Mucosa of descending colon (tissue), 3 donors: Measurements from ENCODE around the gene NOB1. TPM values are rescaled to one million over a fixed set of nuclear protein-coding genes. Genes with fewer than 3 reads are reported as not detected.

Experiments
- ATAC-seq: fragments of 200-7000 bp; cut with Tn5 transposase; one replicate; pipeline ENCODE4 v1.9.1; 2020; ENCODE audit warnings: mild to moderate bottlenecking, moderate library complexity
- DNase-seq, 3 donors: peaks; one replicate each; pipeline ENCODE4 v3.0.0-alpha.2; 2020
- H3K36me3 ChIP-seq: fragments of 200-600 bp; one replicate; pipeline ENCODE4 v1.8.0; 2021; ENCODE audit warnings: low read depth, mild to moderate bottlenecking
- H3K4me1 ChIP-seq: fragments of 200-600 bp; one replicate; pipeline ENCODE4 v1.8.0; 2021; ENCODE audit warnings: low read depth, mild to moderate bottlenecking
- H3K4me3 ChIP-seq: fragments of 200-600 bp; one replicate; pipeline ENCODE4 v1.8.0; 2021; ENCODE audit warnings: mild to moderate bottlenecking
- H3K9me3 ChIP-seq: fragments of 200-600 bp; one replicate; pipeline ENCODE4 v1.8.0; 2021; ENCODE audit warnings: mild to moderate bottlenecking
- CTCF ChIP-seq: fragments of 200-600 bp; IDR thresholded peaks from one replicate; pipeline ENCODE4 v1.8.0; 2022; ENCODE audit warnings: antibody characterized with exemption, mild to moderate bottlenecking
- intact Hi-C, 2 donors: fragments of 100-400 bp; cut with DNase I in 1 of 2; cut with micrococcal nuclease in 1 of 2; formaldehyde crosslinking; loops; one replicate each; pipeline versions ENCODE4 v1.11.0 to v1.11.1; 2022; cut with DNase I, micrococcal nuclease
- total RNA-seq, 3 donors: library from RNA; stranded (reverse); fragmentation: NEBNext Ultra II Directional in 2 of 3; extraction: Animal tissue kit (Norgen Biotek cat#: 25700) in 2 of 3; gene quantifications; one replicate each; pipeline versions ENCODE4 v1.2.1 to v1.2.4, GENCODE V29; 2021 to 2023
- donor health status: DM: no; HTN: no; CAD: no; lungs with moderate emphysema.
- donor health status: DM: no; HTN: no; CAD: no.
- donor health status: DM: no; HTN: yes; CAD: no.

NOB1 gene
- total RNA-seq, 3 donors from 2014 or later: 36.1 to 38.9 (median 36.4) TPM

GRCh38 chr16:69756705-69757104, 2.0 kb upstream of the NOB1 start:
- ATAC-seq: no peak
- no peaks in the 10 kb centered on the region for H3K9me3 ChIP-seq

GRCh38 chr16:69754143-69754468, 620 bp downstream of the NOB1 start:
- no peak for TF ChIP-seq CTCF
- intact Hi-C loops: loop anchor here in 1 of 2 donors (5.0 kb wide), 1 partner anchor 47 kb away; no protein-coding TSS in a partner anchor

More at GRCh38 chr16:69756705-69757104, 2.0 kb upstream of the NOB1 start:
- Histone ChIP-seq H3K4me1 (peaks cover 19% of the 10 kb centered on the region), H3K36me3 (no peaks in the 10 kb centered on the region), H3K4me3 (no peak overlapping the region)
- TF ChIP-seq CTCF: no peak
- intact Hi-C loops: no loop called here
- no peak for DNase-seq

GRCh38 chr16:69748694-69749345, 5.9 kb downstream of the NOB1 start:
- intact Hi-C loops: no loop called here
- no peak for DNase-seq
- Histone ChIP-seq H3K9me3 (no peaks in the 10 kb centered on the region), H3K36me3 (peaks cover 11% of the 10 kb centered on the region), H3K4me1 (peaks cover 10% of the 10 kb centered on the region), H3K4me3 (no peak overlapping the region)
- ATAC-seq: no peak
- no peak for TF ChIP-seq CTCF

More at GRCh38 chr16:69754143-69754468, 620 bp downstream of the NOB1 start:
- peaks cover 6% of the 10 kb centered on the region for H3K36me3 ChIP-seq
- no peaks in the 10 kb centered on the region for H3K9me3 ChIP-seq
- ATAC-seq (no peak), DNase-seq (no peak)
- peak overlapping the region; percentile 78 for H3K4me3 ChIP-seq
- peaks cover 19% of the 10 kb centered on the region for H3K4me1 ChIP-seq

- no peaks in the 10 kb centered on the region for H3K4me1 ChIP-seq
- ATAC-seq: no peak
- H3K9me3 ChIP-seq: no peaks in the 10 kb centered on the region
- intact Hi-C loops: no loop called here
- no peak for TF ChIP-seq CTCF
- no peak for DNase-seq
- no peak overlapping the region for H3K4me3 ChIP-seq
- H3K36me3 ChIP-seq: peaks cover 11% of the 10 kb centered on the region
These were observed 7.6 kb downstream of the NOB1 start for GRCh38 chr16:69747115-69747514.

GRCh38 chr16:69745959-69746358, 8.8 kb downstream of the NOB1 start:
- DNase-seq (no peak), ATAC-seq (no peak)
- Histone ChIP-seq H3K9me3 (no peaks in the 10 kb centered on the region), H3K36me3 (peaks cover 10% of the 10 kb centered on the region), H3K4me3 (no peak overlapping the region), H3K4me1 (peaks cover 7% of the 10 kb centered on the region)
- TF ChIP-seq CTCF: no peak
- intact Hi-C loops: no loop called here

GRCh38 chr16:69745232-69745612, 9.5 kb downstream of the NOB1 start:
- TF ChIP-seq CTCF: no peak
- Histone ChIP-seq H3K4me1 (peaks cover 7% of the 10 kb centered on the region), H3K4me3 (no peak overlapping the region), H3K36me3 (peaks cover 5% of the 10 kb centered on the region), H3K9me3 (no peaks in the 10 kb centered on the region)
- ATAC-seq (no peak), DNase-seq (no peak)
- intact Hi-C loops: no loop called here
